GM19468 (cell line): ENCODE results near the gene ZFAND4.
"Not testable (repeated sequence)": the region's sequence is repeated elsewhere in the genome, so short reads cannot be mapped to it uniquely, and the experiment has no call there.

ENCODE experiments used
- ATAC-seq: cut with Tn5 transposase; IDR thresholded peaks from one replicate; pipeline ENCODE4 v1.9.1; 2021; ENCODE audit warnings: mild to moderate bottlenecking, moderate library complexity, moderate number of reproducible peaks; ENCODE audit not compliant: unreplicated experiment; ENCODE audit errors: extremely low read depth

ZFAND4 gene

DNA sequence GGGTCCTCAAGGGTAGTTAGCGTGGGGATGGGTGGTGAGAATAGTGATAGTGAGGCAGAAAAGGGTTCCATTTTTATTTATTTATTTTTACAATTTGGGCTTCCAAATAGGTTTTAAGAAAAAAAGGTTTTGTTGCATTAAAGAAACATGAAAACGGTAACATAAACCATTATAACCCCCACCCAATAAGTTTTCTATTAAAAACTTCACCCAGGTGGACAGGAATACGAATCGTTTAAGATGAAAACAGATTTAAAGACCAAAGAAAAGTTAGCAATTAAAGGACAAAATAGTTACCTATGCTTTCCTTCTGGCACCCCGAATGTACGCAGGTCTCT is 78.7 kb downstream of the ZFAND4 start:
- no peak for ATAC-seq

DNA sequence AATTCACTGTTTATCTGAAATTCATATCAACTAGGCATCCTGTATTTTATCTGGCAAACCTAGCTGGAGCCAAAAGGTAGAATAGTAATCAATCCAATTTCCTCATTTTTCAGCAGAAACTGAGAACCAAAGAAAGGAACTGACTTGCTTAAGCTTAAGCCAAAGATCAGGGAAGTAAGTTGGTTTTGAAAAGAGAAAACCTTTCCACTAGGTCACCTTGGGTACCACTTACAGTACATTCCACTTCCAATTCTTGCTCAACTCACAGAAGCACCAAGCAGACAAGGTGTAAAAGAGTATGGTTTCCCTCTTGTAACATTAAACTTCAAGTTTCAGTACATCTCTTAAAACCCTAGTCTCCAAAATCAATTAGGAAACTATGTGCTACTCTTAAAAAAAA is 79.6 kb downstream of the ZFAND4 start:
- ATAC-seq: no peak

DNA sequence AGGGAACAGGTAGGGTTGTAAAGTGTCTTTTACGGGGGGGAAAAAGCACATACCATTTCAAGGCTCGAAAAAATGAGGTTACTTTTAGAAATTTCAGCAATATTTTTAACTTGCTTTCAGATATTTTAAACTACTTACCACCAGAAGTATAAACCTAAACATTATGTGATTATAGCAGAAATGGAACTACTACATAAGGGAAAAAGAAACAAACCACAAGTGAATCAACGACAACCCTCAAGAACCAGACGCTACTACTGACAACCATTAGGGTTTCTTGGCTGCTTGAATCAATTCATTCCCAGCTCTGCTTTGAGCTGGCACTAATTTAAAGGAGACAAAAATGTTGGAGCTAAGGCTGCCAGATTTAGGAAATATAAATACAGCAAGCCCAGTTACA is 80.1 kb downstream of the ZFAND4 start:
- no peak for ATAC-seq

- no peak for ATAC-seq
Observed at GRCh38 chr10:45591280-45591679, 81.3 kb downstream of the ZFAND4 start.

DNA sequence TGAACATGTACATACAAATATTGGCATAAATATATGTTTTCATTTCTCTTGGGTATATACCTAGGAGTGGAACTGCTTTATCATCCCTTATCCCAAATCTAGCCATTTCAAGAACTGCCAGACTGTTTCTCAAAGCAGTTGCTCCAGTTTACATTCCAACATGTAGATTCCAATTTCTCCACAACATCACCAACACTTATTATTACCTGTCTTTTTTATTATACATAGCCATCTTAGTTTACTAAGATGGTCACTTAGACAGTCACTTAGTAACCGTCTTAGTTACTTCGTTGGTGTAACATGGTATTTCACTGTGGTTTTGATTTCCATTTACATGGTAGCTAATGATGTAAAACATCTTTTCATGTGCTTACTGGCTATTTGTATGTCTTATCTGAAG is 82.7 kb downstream of the ZFAND4 start:
- ATAC-seq: no peak

GRCh38 chr10:45589009-45589408 is 83.6 kb downstream of the ZFAND4 start:
- ATAC-seq: no peak

DNA sequence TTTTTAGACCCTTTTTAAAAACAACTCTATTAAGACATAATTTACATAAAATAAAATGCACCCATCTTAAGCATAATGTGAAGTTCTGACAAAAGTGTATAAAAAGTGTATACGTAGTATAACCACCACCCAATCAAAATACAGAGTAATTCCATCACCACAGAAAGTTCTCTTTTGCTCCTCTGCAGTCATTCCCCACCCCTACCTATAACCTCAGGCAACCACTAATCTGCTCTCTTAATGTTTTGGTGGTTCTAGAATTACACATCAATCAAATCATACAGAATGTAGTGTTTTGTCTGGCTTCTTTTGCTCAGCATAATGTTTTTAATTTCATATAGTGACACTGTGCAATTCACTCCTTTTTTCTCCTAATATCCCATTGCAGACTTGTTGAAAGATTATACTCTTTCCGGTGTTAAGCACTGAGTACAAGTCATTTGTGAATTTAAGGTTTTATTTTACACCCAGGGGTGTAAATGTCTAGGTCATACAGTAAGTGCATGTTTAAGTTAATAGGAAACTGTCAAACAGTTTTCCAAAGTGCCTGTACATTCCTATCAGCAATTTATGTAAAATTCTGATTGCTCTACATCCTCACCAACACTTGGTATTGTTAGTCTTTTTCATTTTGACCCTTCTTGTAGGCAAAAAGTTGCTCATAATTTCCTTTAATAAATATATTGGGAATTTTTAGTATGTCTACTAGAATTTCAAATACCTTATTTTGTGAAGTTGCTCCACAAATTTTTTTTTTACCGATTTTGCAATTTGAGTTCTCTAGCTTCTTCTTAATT is 86.3 kb downstream of the ZFAND4 start:
- no peak for ATAC-seq

- no peak for ATAC-seq
Observed at GRCh38 chr10:45585131-45585530, 87.4 kb downstream of the ZFAND4 start.

GRCh38 chr10:45582386-45582781 is 90.2 kb downstream of the ZFAND4 start:
- no peak for ATAC-seq

DNA sequence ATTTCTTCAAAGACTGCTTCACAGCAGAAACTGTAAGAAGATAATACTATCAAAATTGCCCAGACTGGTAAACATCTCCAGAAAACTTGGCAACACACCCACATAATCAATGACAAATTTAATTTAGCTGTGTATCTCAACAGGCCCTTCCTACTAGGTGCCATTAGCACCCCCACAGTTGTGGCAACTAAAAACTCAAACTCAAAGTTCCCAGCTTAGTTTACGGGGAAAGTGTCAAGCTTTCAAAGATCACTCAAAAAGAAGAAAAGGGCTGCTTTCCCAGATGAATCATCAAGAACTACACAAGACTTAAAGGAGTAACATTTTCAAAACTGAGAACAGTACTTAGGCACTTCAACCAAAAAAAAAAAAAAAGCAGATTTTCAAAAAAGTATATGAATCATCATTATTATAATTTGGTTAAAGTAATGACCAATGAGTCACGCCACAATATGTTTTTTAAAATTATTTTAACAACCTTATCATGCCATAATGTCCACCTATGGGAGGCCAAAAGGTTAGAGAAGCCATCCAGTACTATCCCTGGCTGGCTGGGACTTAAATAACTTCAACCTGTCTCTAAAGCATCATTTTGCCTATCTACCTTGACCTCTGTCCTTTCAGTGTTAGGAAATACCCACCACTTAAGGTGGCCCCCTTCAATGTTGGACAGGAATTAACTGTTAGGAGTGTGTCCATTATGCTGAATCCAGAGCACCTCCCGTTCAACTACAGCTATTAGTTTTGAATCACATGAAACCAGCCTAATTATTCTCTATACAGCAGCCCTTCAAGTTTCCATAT is 90.8 kb downstream of the ZFAND4 start:
- ATAC-seq: no peak

- ATAC-seq: no peak
Observed at GRCh38 chr10:45581216-45581549, 91.4 kb downstream of the ZFAND4 start.

GRCh38 chr10:45580371-45581215 is 92.0 kb downstream of the ZFAND4 start:
- peak; percentile 43 for ATAC-seq

DNA sequence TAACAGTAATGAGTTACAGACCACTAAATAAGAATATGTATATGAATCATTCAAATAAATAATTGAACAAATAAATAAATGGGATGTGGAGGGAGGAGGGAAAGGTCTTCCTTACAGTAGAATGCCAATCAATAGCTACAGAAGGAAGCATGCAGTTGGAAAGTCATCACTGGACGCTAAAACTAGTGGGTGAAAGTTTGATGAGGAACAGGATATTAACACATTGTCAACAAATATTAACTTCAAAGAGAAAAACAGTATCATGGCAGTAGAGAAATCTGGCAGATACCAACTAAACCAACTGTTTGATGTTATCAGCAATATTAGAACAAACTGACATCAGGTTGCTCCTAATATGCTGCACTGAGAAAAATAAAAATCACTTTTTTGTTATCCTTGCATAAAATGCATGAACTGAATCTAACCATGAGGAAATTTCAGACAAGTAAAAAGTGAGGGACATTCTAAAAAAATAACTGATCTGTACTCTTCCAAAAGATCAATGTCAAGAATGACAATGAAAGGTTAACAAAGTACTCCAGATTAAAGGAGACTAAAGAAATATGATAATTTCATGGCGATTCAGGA is 94.1 kb downstream of the ZFAND4 start:
- ATAC-seq: no peak

GRCh38 chr10:45575966-45576597 is 96.5 kb downstream of the ZFAND4 start:
- no peak for ATAC-seq

GRCh38 chr10:45575032-45575761 is 97.4 kb downstream of the ZFAND4 start:
- ATAC-seq: not testable (repeated sequence)

DNA sequence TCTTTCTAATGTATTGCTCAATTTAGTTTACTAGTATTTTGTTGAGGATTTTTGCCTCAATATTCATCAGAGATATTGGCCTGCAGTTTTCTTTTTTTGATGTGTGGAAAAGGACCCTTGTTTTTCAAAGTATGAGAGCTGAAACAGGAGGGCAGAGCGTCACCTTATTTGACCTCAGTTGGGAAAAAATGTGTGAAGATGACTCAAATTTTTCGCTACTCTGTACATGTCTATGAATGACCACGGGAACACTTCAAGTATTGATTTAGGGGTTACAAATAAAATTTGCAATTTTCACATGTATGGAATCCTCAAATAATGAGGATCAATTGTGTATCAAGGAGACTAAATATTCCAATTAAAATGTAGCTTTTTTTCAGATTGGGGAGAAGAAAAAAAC is 103.1 kb downstream of the ZFAND4 start:
- ATAC-seq: no peak

GRCh38 chr10:45566415-45566814 is 106.2 kb downstream of the ZFAND4 start:
- ATAC-seq: no peak
